ENCODE data around the gene MTX2. TPM values are rescaled to one million over a fixed set of nuclear protein-coding genes. Genes with fewer than 3 reads are reported as not detected.
"Not testable (repeated sequence)": the region's sequence is repeated elsewhere in the genome, so short reads cannot be mapped to it uniquely, and the experiment has no call there.

The MTX2 gene
- total RNA-seq, 1 donor from 2014 or later = 27.7 TPM

GRCh38 chr2:176283291-176284068 is 14.2 kb downstream of the MTX2 start:
- no peak overlapping the region for H3K27ac ChIP-seq (ENCODE audit: low read depth, low read length)
- H3K9me3 ChIP-seq (ENCODE audit: control insufficient read depth in 3 of 3, low read length in 3 of 3) = no peaks in the 10 kb centered on the region
- H3K4me1 ChIP-seq (ENCODE audit: control insufficient read depth in 3 of 3, insufficient read depth in 3 of 3, low read length in 3 of 3) = peaks cover 0 to 18% (median 0%) of the 10 kb centered on the region in 3 donors
- no peak overlapping the region for H3K4me3 ChIP-seq (ENCODE audit: low read length in 3 of 3)
- no peaks in the 10 kb centered on the region for H3K36me3 ChIP-seq (ENCODE audit: control insufficient read depth in 3 of 3, insufficient read depth in 3 of 3, low read length in 3 of 3)
- no peaks in the 10 kb centered on the region for H3K27me3 ChIP-seq (ENCODE audit: control insufficient read depth in 3 of 3, insufficient read depth in 3 of 3, low read length in 3 of 3)
- H3K9ac ChIP-seq (ENCODE audit: low read depth in 1 of 3, low read length in 3 of 3) = no peak overlapping the region

GRCh38 chr2:176284461-176285049 is 15.3 kb downstream of the MTX2 start:
- peaks cover 0 to 18% (median 0%) of the 10 kb centered on the region in 3 donors for H3K4me1 ChIP-seq (ENCODE audit: control insufficient read depth in 3 of 3, insufficient read depth in 3 of 3, low read length in 3 of 3)
- no peak overlapping the region for H3K9ac ChIP-seq (ENCODE audit: low read depth in 1 of 3, low read length in 3 of 3)
- H3K27me3 ChIP-seq (ENCODE audit: control insufficient read depth in 3 of 3, insufficient read depth in 3 of 3, low read length in 3 of 3) = no peaks in the 10 kb centered on the region
- H3K36me3 ChIP-seq (ENCODE audit: control insufficient read depth in 3 of 3, insufficient read depth in 3 of 3, low read length in 3 of 3) = no peaks in the 10 kb centered on the region
- no peak overlapping the region for H3K27ac ChIP-seq (ENCODE audit: low read depth, low read length)
- no peak overlapping the region for H3K4me3 ChIP-seq (ENCODE audit: low read length in 3 of 3)
- H3K9me3 ChIP-seq (ENCODE audit: control insufficient read depth in 3 of 3, low read length in 3 of 3) = no peaks in the 10 kb centered on the region

GRCh38 chr2:176285321-176285720 is 16.1 kb downstream of the MTX2 start:
- H3K4me1 ChIP-seq (ENCODE audit: control insufficient read depth in 3 of 3, insufficient read depth in 3 of 3, low read length in 3 of 3) = peaks cover 0 to 13% (median 0%) of the 10 kb centered on the region in 3 donors
- H3K4me3 ChIP-seq (ENCODE audit: low read length in 3 of 3) = no peak overlapping the region
- no peak overlapping the region for H3K27ac ChIP-seq (ENCODE audit: low read depth, low read length)
- no peaks in the 10 kb centered on the region for H3K9me3 ChIP-seq (ENCODE audit: control insufficient read depth in 3 of 3, low read length in 3 of 3)
- H3K36me3 ChIP-seq (ENCODE audit: control insufficient read depth in 3 of 3, insufficient read depth in 3 of 3, low read length in 3 of 3) = no peaks in the 10 kb centered on the region
- no peaks in the 10 kb centered on the region for H3K27me3 ChIP-seq (ENCODE audit: control insufficient read depth in 3 of 3, insufficient read depth in 3 of 3, low read length in 3 of 3)
- no peak overlapping the region for H3K9ac ChIP-seq (ENCODE audit: low read depth in 1 of 3, low read length in 3 of 3)

- Histone ChIP-seq H3K9me3 (ENCODE audit: control insufficient read depth in 3 of 3, low read length in 3 of 3) (no peaks in the 10 kb centered on the region), H3K4me1 (ENCODE audit: control insufficient read depth in 3 of 3, insufficient read depth in 3 of 3, low read length in 3 of 3) (peaks cover 4 to 15% (median 7%) of the 10 kb centered on the region in 3 donors), H3K36me3 (ENCODE audit: control insufficient read depth in 3 of 3, insufficient read depth in 3 of 3, low read length in 3 of 3) (no peaks in the 10 kb centered on the region), H3K9ac (ENCODE audit: low read depth in 1 of 3, low read length in 3 of 3) (no peak overlapping the region), H3K4me3 (ENCODE audit: low read length in 3 of 3) (no peak overlapping the region), H3K27me3 (ENCODE audit: control insufficient read depth in 3 of 3, insufficient read depth in 3 of 3, low read length in 3 of 3) (no peaks in the 10 kb centered on the region), H3K27ac (ENCODE audit: low read depth, low read length) (no peak overlapping the region)
Observed at GRCh38 chr2:176291335-176291734, 22.1 kb downstream of the MTX2 start.

GRCh38 chr2:176291809-176292283 is 22.6 kb downstream of the MTX2 start:
- Histone ChIP-seq H3K27me3 (ENCODE audit: control insufficient read depth in 3 of 3, insufficient read depth in 3 of 3, low read length in 3 of 3) (no peaks in the 10 kb centered on the region), H3K9me3 (ENCODE audit: control insufficient read depth in 3 of 3, low read length in 3 of 3) (no peaks in the 10 kb centered on the region), H3K4me3 (ENCODE audit: low read length in 3 of 3) (no peak overlapping the region), H3K36me3 (ENCODE audit: control insufficient read depth in 3 of 3, insufficient read depth in 3 of 3, low read length in 3 of 3) (no peaks in the 10 kb centered on the region), H3K9ac (ENCODE audit: low read depth in 1 of 3, low read length in 3 of 3) (no peak overlapping the region), H3K27ac (ENCODE audit: low read depth, low read length) (no peak overlapping the region), H3K4me1 (ENCODE audit: control insufficient read depth in 3 of 3, insufficient read depth in 3 of 3, low read length in 3 of 3) (peaks cover 4 to 15% (median 7%) of the 10 kb centered on the region in 3 donors)

DNA sequence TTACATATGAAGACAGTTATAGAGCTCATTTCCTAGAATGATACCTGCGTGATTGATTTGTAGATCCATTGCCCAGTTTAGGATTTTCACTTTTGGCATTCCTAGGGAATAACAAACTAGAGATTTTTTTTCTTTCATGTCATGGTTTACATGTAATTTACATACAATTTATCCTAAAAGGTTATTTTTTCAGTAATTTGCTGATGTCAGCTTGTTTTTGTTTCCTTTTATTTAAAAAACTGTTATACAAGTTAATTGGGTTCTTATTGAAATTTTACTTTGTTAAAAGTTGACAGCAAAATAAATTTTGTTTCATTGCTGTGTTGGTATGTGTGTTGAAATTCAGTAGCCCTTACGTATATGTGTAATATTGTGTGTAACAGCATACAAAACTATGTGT is 23.4 kb downstream of the MTX2 start:
- no peak overlapping the region for H3K4me3 ChIP-seq (ENCODE audit: low read length in 3 of 3)
- H3K36me3 ChIP-seq (ENCODE audit: control insufficient read depth in 3 of 3, insufficient read depth in 3 of 3, low read length in 3 of 3) = no peaks in the 10 kb centered on the region
- no peak overlapping the region for H3K9ac ChIP-seq (ENCODE audit: low read depth in 1 of 3, low read length in 3 of 3)
- no peak overlapping the region for H3K27ac ChIP-seq (ENCODE audit: low read depth, low read length)
- no peaks in the 10 kb centered on the region for H3K27me3 ChIP-seq (ENCODE audit: control insufficient read depth in 3 of 3, insufficient read depth in 3 of 3, low read length in 3 of 3)
- H3K9me3 ChIP-seq (ENCODE audit: control insufficient read depth in 3 of 3, low read length in 3 of 3) = no peaks in the 10 kb centered on the region
- H3K4me1 ChIP-seq (ENCODE audit: control insufficient read depth in 3 of 3, insufficient read depth in 3 of 3, low read length in 3 of 3) = peaks cover 4 to 15% (median 7%) of the 10 kb centered on the region in 3 donors

DNA sequence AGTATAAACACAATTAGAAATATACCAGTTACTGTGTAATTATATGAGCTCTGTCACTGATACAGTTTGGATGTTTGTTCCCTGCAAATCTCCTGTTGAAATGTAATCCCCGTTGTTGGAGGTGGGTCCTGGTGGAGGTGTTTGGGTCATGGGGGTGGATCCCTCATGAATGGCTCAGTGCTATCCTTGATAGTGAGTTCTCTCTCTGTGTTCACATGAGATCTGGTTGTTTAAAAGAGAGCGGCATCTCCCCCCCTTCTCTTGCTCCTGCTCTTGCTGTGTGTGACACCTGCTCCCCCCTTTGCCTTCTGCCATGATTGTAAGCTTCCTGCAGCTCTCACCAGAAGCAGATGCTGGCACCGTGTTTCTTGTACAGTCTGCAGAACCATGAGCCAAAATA is 24.1 kb downstream of the MTX2 start:
- Histone ChIP-seq H3K9ac (ENCODE audit: low read depth in 1 of 3, low read length in 3 of 3) (no peak overlapping the region), H3K36me3 (ENCODE audit: control insufficient read depth in 3 of 3, insufficient read depth in 3 of 3, low read length in 3 of 3) (no peaks in the 10 kb centered on the region), H3K4me3 (ENCODE audit: low read length in 3 of 3) (no peak overlapping the region), H3K4me1 (ENCODE audit: control insufficient read depth in 3 of 3, insufficient read depth in 3 of 3, low read length in 3 of 3) (peaks cover 4 to 15% (median 7%) of the 10 kb centered on the region in 3 donors), H3K27me3 (ENCODE audit: control insufficient read depth in 3 of 3, insufficient read depth in 3 of 3, low read length in 3 of 3) (no peaks in the 10 kb centered on the region), H3K27ac (ENCODE audit: low read depth, low read length) (no peak overlapping the region), H3K9me3 (ENCODE audit: control insufficient read depth in 3 of 3, low read length in 3 of 3) (no peaks in the 10 kb centered on the region)

GRCh38 chr2:176297067-176297466 is 27.8 kb downstream of the MTX2 start:
- Histone ChIP-seq H3K4me3 (ENCODE audit: low read length in 3 of 3) (no peak overlapping the region), H3K9me3 (ENCODE audit: control insufficient read depth in 3 of 3, low read length in 3 of 3) (no peaks in the 10 kb centered on the region), H3K36me3 (ENCODE audit: control insufficient read depth in 3 of 3, insufficient read depth in 3 of 3, low read length in 3 of 3) (peaks cover 0 to 3% (median 0%) of the 10 kb centered on the region in 3 donors), H3K4me1 (ENCODE audit: control insufficient read depth in 3 of 3, insufficient read depth in 3 of 3, low read length in 3 of 3) (peaks cover 3 to 6% (median 4%) of the 10 kb centered on the region in 3 donors), H3K9ac (ENCODE audit: low read depth in 1 of 3, low read length in 3 of 3) (no peak overlapping the region), H3K27ac (ENCODE audit: low read depth, low read length) (no peak overlapping the region), H3K27me3 (ENCODE audit: control insufficient read depth in 3 of 3, insufficient read depth in 3 of 3, low read length in 3 of 3) (no peaks in the 10 kb centered on the region)

- Histone ChIP-seq H3K27ac (ENCODE audit: low read depth, low read length) (no peak overlapping the region), H3K36me3 (ENCODE audit: control insufficient read depth in 3 of 3, insufficient read depth in 3 of 3, low read length in 3 of 3) (peaks cover 0 to 3% (median 0%) of the 10 kb centered on the region in 3 donors), H3K4me3 (ENCODE audit: low read length in 3 of 3) (no peak overlapping the region), H3K4me1 (ENCODE audit: control insufficient read depth in 3 of 3, insufficient read depth in 3 of 3, low read length in 3 of 3) (peaks cover 3 to 6% (median 4%) of the 10 kb centered on the region in 3 donors), H3K9ac (ENCODE audit: low read depth in 1 of 3, low read length in 3 of 3) (no peak overlapping the region), H3K9me3 (ENCODE audit: control insufficient read depth in 3 of 3, low read length in 3 of 3) (no peaks in the 10 kb centered on the region), H3K27me3 (ENCODE audit: control insufficient read depth in 3 of 3, insufficient read depth in 3 of 3, low read length in 3 of 3) (no peaks in the 10 kb centered on the region)
Observed at GRCh38 chr2:176297737-176298136, 28.5 kb downstream of the MTX2 start.

DNA sequence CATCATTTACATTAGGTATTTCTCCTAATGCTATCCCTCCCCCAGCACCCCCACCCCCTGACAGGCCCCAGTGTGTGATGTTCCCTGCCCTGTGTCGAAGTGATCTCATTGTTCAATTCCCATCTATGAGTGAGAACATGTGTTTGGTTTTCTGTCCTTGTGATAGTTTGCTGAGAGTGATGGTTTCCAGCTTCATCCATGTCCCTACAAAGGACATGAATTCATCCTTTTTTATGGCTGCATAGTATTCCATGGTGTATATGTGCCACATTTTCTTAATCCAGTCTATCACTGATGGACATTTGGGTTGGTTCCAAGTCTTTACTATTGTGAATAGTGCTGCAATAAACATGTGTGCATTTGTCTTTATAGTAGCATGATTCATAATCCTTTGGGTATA is 36.8 kb downstream of the MTX2 start:
- H3K27me3 ChIP-seq (ENCODE audit: control insufficient read depth in 3 of 3, insufficient read depth in 3 of 3, low read length in 3 of 3); H3K27ac ChIP-seq (ENCODE audit: low read depth, low read length); H3K9me3 ChIP-seq (ENCODE audit: control insufficient read depth in 3 of 3, low read length in 3 of 3); H3K4me3 ChIP-seq (ENCODE audit: low read length in 3 of 3); H3K36me3 ChIP-seq (ENCODE audit: control insufficient read depth in 3 of 3, insufficient read depth in 3 of 3, low read length in 3 of 3); H3K9ac ChIP-seq (ENCODE audit: low read depth in 1 of 3, low read length in 3 of 3); H3K4me1 ChIP-seq (ENCODE audit: control insufficient read depth in 3 of 3, insufficient read depth in 3 of 3, low read length in 3 of 3): not testable (repeated sequence)

Measured in skeletal muscle tissue (tissue), 4 donors.